ENCODE results near the gene DDX39A. TPM values are rescaled to one million over a fixed set of nuclear protein-coding genes. Genes with fewer than 3 reads are reported as not detected.

Gene DDX39A
- total and polyA plus RNA-seq, 2 donors (not counting 1 experiment from before 2014, with no cell fraction given) = 35.9 to 36.5 TPM

GRCh38 chr19:14435320-14436050 lies 16.3 kb upstream of the DDX39A start:
- Histone ChIP-seq H3K79me2 (ENCODE audit: control insufficient read depth, insufficient read depth, low read length) (peaks cover 37% of the 10 kb centered on the region), H3K9ac (ENCODE audit: insufficient read depth, low read length) (no peak overlapping the region), H3K4me2 (ENCODE audit: extremely low read depth, insufficient read depth, low read length) (peak overlapping the region; percentile 84), H3K36me3 (ENCODE audit: control insufficient read depth, insufficient read depth, low read length) (peaks cover 1% of the 10 kb centered on the region), H4K20me1 (ENCODE audit: control insufficient read depth, extremely low read depth, insufficient read depth, low read length) (no peaks in the 10 kb centered on the region), H3K4me3 (replicated peaks in 1 of 4; ENCODE audit: control extremely low read depth in 1 of 4, insufficient read depth in 1 of 4, low read depth in 3 of 4, low read length in 4 of 4) (peak overlapping the region in 1 of 4 experiments; percentile 79), H3K4me1 (ENCODE audit: control insufficient read depth, extremely low read depth, insufficient read depth, low read length) (peaks cover 13% of the 10 kb centered on the region), H3K27me3 (ENCODE audit: control insufficient read depth, insufficient read depth, low read length) (no peaks in the 10 kb centered on the region), H3K27ac (ENCODE audit: insufficient read depth, low read length) (peak overlapping the region; percentile 54), H3K9me3 (ENCODE audit: control insufficient read depth, insufficient read depth, low read depth, low read length) (no peaks in the 10 kb centered on the region), H2AFZ (ENCODE audit: low read length) (no peak overlapping the region)
- no peak for TF ChIP-seq CTCF (conservative IDR thresholded peaks at IDR 0.05 in 1 of 2, IDR thresholded peaks at IDR 0.05 in 1 of 2; ENCODE audit: low read depth in 1 of 2, low read length in 2 of 2)
- TF ChIP-seq EZH2 (IDR thresholded peaks at IDR 0.05; ENCODE audit: low read length, missing control alignments) = no peak
- no peak for DNase-seq (ENCODE audit: low read depth in 2 of 2)

GRCh38 chr19:14434543-14435319 lies 15.6 kb upstream of the DDX39A start:
- TF ChIP-seq CTCF (conservative IDR thresholded peaks at IDR 0.05 in 1 of 2, IDR thresholded peaks at IDR 0.05 in 1 of 2; ENCODE audit: low read depth in 1 of 2, low read length in 2 of 2) (no peak), EZH2 (IDR thresholded peaks at IDR 0.05; ENCODE audit: low read length, missing control alignments) (no peak)
- Histone ChIP-seq H4K20me1 (ENCODE audit: control insufficient read depth, extremely low read depth, insufficient read depth, low read length) (no peaks in the 10 kb centered on the region), H3K36me3 (ENCODE audit: control insufficient read depth, insufficient read depth, low read length) (peaks cover 1% of the 10 kb centered on the region), H3K27me3 (ENCODE audit: control insufficient read depth, insufficient read depth, low read length) (no peaks in the 10 kb centered on the region), H2AFZ (ENCODE audit: low read length) (peak overlapping the region; percentile 62), H3K9ac (ENCODE audit: insufficient read depth, low read length) (peak overlapping the region; percentile 30), H3K27ac (ENCODE audit: insufficient read depth, low read length) (peak overlapping the region; percentile 54), H3K79me2 (ENCODE audit: control insufficient read depth, insufficient read depth, low read length) (peaks cover 32% of the 10 kb centered on the region), H3K4me3 (replicated peaks in 1 of 4; ENCODE audit: control extremely low read depth in 1 of 4, insufficient read depth in 1 of 4, low read depth in 3 of 4, low read length in 4 of 4) (peak overlapping the region; percentile 65 to 79 (median 77)), H3K4me1 (ENCODE audit: control insufficient read depth, extremely low read depth, insufficient read depth, low read length) (peaks cover 13% of the 10 kb centered on the region), H3K9me3 (ENCODE audit: control insufficient read depth, insufficient read depth, low read depth, low read length) (no peaks in the 10 kb centered on the region), H3K4me2 (ENCODE audit: extremely low read depth, insufficient read depth, low read length) (peak overlapping the region; percentile 84)
- peak; percentile 68 to 77 for DNase-seq (ENCODE audit: low read depth in 2 of 2)
